ENCODE measurements around the gene ITGA8. TPM values are rescaled to one million over a fixed set of nuclear protein-coding genes. Genes with fewer than 3 reads are reported as not detected.
"Not testable (repeated sequence)": the region's sequence is repeated elsewhere in the genome, so short reads cannot be mapped to it uniquely, and the experiment has no call there.

The ITGA8 gene
- total RNA-seq, 2 donors from 2014 or later: not detected

- H3K36me3 Mint-ChIP-seq (ENCODE audit: low read depth): no peaks in the 10 kb centered on the region
- DNase-seq: no peak
- H3K9me3 ChIP-seq (ENCODE audit: control insufficient read depth, low read length, poor library complexity, severe bottlenecking): no peaks in the 10 kb centered on the region
- H3K27ac Mint-ChIP-seq: no peak overlapping the region
- H3K27me3 Mint-ChIP-seq: peaks cover 9% of the 10 kb centered on the region
- no peak overlapping the region for H3K4me3 Mint-ChIP-seq
- ATAC-seq: no peak
- H3K4me1 Mint-ChIP-seq: no peaks in the 10 kb centered on the region
Measured at GRCh38 chr10:15606377-15606776, 113.3 kb downstream of the ITGA8 start.

DNA sequence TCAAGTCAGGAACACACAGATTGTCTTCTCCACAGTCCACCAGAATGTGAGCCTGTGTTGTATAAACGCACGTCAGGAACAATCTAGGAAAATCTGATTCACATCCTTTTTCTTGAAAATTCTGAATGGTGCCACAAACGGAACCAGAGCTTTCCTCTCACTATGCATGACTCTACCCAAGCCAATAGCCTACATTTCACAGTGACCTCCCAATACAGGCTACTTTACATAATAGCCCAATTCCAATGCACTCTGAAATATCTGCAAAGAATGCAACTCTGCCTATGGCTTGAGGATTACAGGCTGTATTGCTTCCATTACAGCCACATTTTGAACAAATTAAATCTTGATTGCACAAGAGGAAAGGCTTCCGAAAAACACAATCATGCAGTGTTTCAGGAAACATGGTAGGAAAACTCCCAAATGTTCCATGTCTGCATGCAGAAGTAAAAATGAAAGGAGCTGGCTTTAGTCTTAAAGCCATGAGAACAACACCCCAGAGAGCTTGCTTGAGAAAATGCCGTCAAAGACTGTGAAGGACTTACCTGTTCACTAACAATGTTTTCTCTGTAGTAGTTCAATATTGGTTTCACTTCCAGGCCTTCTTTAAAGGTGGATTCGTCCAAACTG lies 113.9 kb downstream of the ITGA8 start:
- peaks cover 9% of the 10 kb centered on the region for H3K27me3 Mint-ChIP-seq
- no peak for ATAC-seq
- no peak overlapping the region for H3K27ac Mint-ChIP-seq
- no peak for DNase-seq
- no peaks in the 10 kb centered on the region for H3K9me3 ChIP-seq (ENCODE audit: control insufficient read depth, low read length, poor library complexity, severe bottlenecking)
- H3K4me1 Mint-ChIP-seq: no peaks in the 10 kb centered on the region
- H3K4me3 Mint-ChIP-seq: no peak overlapping the region
- no peaks in the 10 kb centered on the region for H3K36me3 Mint-ChIP-seq (ENCODE audit: low read depth)

GRCh38 chr10:15603446-15604011 lies 116.2 kb downstream of the ITGA8 start:
- ATAC-seq (no peak), DNase-seq (no peak)
- no peaks in the 10 kb centered on the region for H3K9me3 ChIP-seq (ENCODE audit: control insufficient read depth, low read length, poor library complexity, severe bottlenecking)
- Mint-ChIP-seq H3K36me3 (ENCODE audit: low read depth) (no peaks in the 10 kb centered on the region), H3K4me3 (no peak overlapping the region), H3K4me1 (no peaks in the 10 kb centered on the region), H3K27me3 (peaks cover 11% of the 10 kb centered on the region), H3K27ac (no peak overlapping the region)

GRCh38 chr10:15601819-15602218 lies 117.9 kb downstream of the ITGA8 start:
- no peak overlapping the region for H3K27ac Mint-ChIP-seq
- H3K4me1 Mint-ChIP-seq: no peaks in the 10 kb centered on the region
- DNase-seq (no peak), ATAC-seq (no peak)
- no peak overlapping the region for H3K4me3 Mint-ChIP-seq
- no peaks in the 10 kb centered on the region for H3K36me3 Mint-ChIP-seq (ENCODE audit: low read depth)
- H3K27me3 Mint-ChIP-seq: peaks cover 15% of the 10 kb centered on the region
- H3K9me3 ChIP-seq (ENCODE audit: control insufficient read depth, low read length, poor library complexity, severe bottlenecking): no peaks in the 10 kb centered on the region

DNA sequence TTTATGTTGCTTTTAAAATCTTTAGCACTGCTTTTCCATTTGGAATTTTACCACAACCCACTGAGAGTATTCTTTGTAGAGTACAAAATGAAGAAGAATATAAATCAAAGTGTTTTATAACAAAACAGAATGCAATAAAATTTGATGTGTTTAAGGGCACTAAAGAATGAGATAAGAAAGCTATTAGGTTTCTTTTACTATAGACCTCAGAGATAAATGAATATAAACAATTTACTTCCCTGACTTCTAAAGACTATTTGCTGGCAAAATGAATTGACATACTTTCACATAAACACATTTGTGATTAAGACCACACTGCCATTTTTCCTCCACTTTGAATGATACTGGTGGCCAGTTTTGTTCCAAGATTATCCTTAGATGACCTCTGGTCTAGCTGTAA lies 124.5 kb downstream of the ITGA8 start:
- H3K27me3 Mint-ChIP-seq: peaks cover 35% of the 10 kb centered on the region
- H3K27ac Mint-ChIP-seq: no peak overlapping the region
- ATAC-seq (no peak), DNase-seq (no peak)
- H3K4me1 Mint-ChIP-seq: no peaks in the 10 kb centered on the region
- no peak overlapping the region for H3K4me3 Mint-ChIP-seq
- no peaks in the 10 kb centered on the region for H3K9me3 ChIP-seq (ENCODE audit: control insufficient read depth, low read length, poor library complexity, severe bottlenecking)
- H3K36me3 Mint-ChIP-seq (ENCODE audit: low read depth): no peaks in the 10 kb centered on the region

DNA sequence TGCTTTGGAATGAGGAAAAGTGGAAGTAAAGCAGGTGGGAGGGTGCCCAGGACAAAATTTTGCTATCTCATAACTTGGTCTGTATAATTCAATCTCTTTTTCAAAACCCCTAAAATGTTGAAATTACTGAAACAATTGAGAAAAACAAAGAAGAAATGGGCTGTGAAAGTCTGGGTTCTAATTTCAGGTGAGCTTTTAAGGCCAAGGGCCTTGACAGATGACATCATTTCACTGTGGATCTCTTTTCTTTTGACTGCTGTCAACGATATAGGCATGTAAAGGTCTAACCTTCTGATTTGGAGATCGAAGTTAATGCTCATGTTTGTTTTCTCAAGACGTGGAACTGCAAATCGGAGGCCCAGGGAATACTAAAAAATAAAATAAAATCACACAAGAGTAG lies 127.8 kb downstream of the ITGA8 start:
- Mint-ChIP-seq H3K27me3 (peaks cover 32% of the 10 kb centered on the region), H3K4me1 (no peaks in the 10 kb centered on the region), H3K36me3 (ENCODE audit: low read depth) (no peaks in the 10 kb centered on the region), H3K4me3 (no peak overlapping the region), H3K27ac (no peak overlapping the region)
- no peaks in the 10 kb centered on the region for H3K9me3 ChIP-seq (ENCODE audit: control insufficient read depth, low read length, poor library complexity, severe bottlenecking)
- ATAC-seq: no peak
- DNase-seq: no peak

DNA sequence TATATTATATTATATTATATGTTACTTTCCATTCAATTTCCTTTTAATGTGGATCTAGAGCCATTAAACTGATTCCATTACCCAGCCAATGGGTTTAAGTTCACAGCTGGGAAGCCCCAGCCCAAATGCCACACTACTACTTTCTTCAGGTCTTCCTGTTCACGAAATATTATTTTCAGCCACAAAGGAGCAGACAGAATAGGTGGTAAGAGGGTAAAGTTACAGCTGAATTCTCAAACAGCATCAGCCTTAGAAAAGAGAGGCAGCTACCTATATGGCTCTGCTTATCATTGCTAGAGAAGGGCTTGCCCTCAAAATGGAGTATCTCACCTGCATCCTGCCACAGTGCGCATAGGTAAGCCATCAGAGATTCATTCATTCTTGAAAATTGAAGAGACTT lies 128.3 kb downstream of the ITGA8 start:
- H3K36me3 Mint-ChIP-seq (ENCODE audit: low read depth): no peaks in the 10 kb centered on the region
- H3K9me3 ChIP-seq (ENCODE audit: control insufficient read depth, low read length, poor library complexity, severe bottlenecking): no peaks in the 10 kb centered on the region
- ATAC-seq (no peak), DNase-seq (no peak)
- no peak overlapping the region for H3K4me3 Mint-ChIP-seq
- peaks cover 34% of the 10 kb centered on the region for H3K27me3 Mint-ChIP-seq
- H3K27ac Mint-ChIP-seq: no peak overlapping the region
- no peaks in the 10 kb centered on the region for H3K4me1 Mint-ChIP-seq

DNA sequence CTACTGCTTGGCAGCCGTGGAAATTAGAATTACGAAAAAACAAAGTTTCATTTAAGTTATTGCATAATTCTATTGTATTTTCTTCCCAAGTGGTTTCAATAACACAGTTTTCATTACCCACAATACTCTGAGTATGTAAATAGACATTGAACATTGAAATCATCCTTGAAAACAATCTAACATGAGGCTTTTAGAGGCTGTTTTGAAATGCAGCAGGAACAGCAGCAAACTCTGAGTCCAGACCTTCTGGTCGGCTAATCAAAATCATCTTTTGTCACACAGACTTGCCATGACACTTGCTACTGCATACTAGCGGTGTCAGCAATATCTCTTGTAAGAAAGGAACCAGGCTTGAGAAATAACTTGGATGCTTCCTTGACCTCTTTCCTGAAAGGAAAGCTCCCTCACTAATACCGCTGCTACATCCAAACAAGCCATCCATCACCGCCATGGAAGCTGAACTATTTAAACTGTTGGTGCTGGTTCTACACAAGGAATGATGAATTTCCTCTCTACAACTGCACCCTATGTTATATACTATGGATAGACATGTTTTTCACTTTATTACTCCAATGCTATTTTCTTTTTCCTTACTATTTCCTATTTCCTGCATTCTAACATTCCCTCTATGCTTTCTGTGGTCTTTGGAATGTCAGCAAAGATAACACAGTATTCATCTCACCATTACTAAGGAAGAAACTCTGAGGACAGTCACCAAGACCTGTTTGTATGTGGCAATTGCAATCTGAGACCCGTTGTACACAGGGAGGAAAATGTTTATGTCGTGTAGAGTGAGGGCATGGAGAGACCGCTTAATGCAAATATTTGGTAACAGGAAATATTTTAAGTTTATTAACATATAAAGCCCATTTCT lies 130.8 kb downstream of the ITGA8 start:
- Mint-ChIP-seq H3K27ac (no peak overlapping the region), H3K27me3 (peaks cover 28% of the 10 kb centered on the region), H3K4me1 (no peaks in the 10 kb centered on the region), H3K36me3 (ENCODE audit: low read depth) (no peaks in the 10 kb centered on the region), H3K4me3 (no peak overlapping the region)
- no peaks in the 10 kb centered on the region for H3K9me3 ChIP-seq (ENCODE audit: control insufficient read depth, low read length, poor library complexity, severe bottlenecking)
- ATAC-seq: no peak
- DNase-seq: no peak

GRCh38 chr10:15588151-15588550 lies 131.6 kb downstream of the ITGA8 start:
- Mint-ChIP-seq H3K4me3 (no peak overlapping the region), H3K27ac (no peak overlapping the region), H3K36me3 (ENCODE audit: low read depth) (no peaks in the 10 kb centered on the region), H3K4me1 (no peaks in the 10 kb centered on the region), H3K27me3 (peaks cover 25% of the 10 kb centered on the region)
- ATAC-seq (no peak), DNase-seq (no peak)
- no peaks in the 10 kb centered on the region for H3K9me3 ChIP-seq (ENCODE audit: control insufficient read depth, low read length, poor library complexity, severe bottlenecking)

DNA sequence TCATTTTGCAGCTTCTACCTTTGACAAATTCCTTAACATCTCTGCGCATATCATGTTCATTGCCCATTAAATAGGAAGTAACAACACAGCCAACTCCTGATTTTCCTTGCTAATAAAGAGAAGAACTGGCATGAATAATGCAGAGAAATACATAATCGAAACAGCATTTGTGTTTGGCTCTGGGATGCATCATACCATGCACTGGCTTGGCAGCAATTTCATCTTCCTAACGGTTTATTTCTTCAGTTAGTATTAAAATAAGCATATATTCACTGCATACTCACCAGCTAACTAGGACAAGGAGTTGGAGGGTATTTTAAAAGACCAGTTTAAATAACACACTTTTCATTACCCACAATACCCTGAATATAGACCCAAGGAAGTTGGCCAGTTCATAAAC lies 132.5 kb downstream of the ITGA8 start:
- DNase-seq (no peak), ATAC-seq (no peak)
- H3K4me1 Mint-ChIP-seq: no peaks in the 10 kb centered on the region
- H3K9me3 ChIP-seq (ENCODE audit: control insufficient read depth, low read length, poor library complexity, severe bottlenecking): no peaks in the 10 kb centered on the region
- no peaks in the 10 kb centered on the region for H3K36me3 Mint-ChIP-seq (ENCODE audit: low read depth)
- H3K4me3 Mint-ChIP-seq: no peak overlapping the region
- H3K27me3 Mint-ChIP-seq: peaks cover 17% of the 10 kb centered on the region
- no peak overlapping the region for H3K27ac Mint-ChIP-seq

- ATAC-seq: peak; percentile 30
- DNase-seq: peak in 1 of 3 donors; percentile 11
- H3K4me3 Mint-ChIP-seq: no peak overlapping the region
- no peaks in the 10 kb centered on the region for H3K4me1 Mint-ChIP-seq
- H3K27ac Mint-ChIP-seq: no peak overlapping the region
- H3K36me3 Mint-ChIP-seq (ENCODE audit: low read depth): no peaks in the 10 kb centered on the region
- H3K9me3 ChIP-seq (ENCODE audit: control insufficient read depth, low read length, poor library complexity, severe bottlenecking): no peaks in the 10 kb centered on the region
- peaks cover 17% of the 10 kb centered on the region for H3K27me3 Mint-ChIP-seq
Measured at GRCh38 chr10:15585303-15585715, 134.4 kb downstream of the ITGA8 start.

- not testable (repeated sequence) for H3K36me3 Mint-ChIP-seq (ENCODE audit: low read depth); H3K4me3 Mint-ChIP-seq; H3K9me3 ChIP-seq (ENCODE audit: control insufficient read depth, low read length, poor library complexity, severe bottlenecking); H3K27me3 Mint-ChIP-seq; H3K4me1 Mint-ChIP-seq; ATAC-seq; H3K27ac Mint-ChIP-seq; DNase-seq
Measured at GRCh38 chr10:15582972-15583371, 136.8 kb downstream of the ITGA8 start.

- H3K27ac Mint-ChIP-seq: no peak overlapping the region
- no peaks in the 10 kb centered on the region for H3K4me1 Mint-ChIP-seq
- no peaks in the 10 kb centered on the region for H3K36me3 Mint-ChIP-seq (ENCODE audit: low read depth)
- peaks cover 18% of the 10 kb centered on the region for H3K27me3 Mint-ChIP-seq
- no peak for DNase-seq
- H3K4me3 Mint-ChIP-seq: no peak overlapping the region
- ATAC-seq: no peak
- no peaks in the 10 kb centered on the region for H3K9me3 ChIP-seq (ENCODE audit: control insufficient read depth, low read length, poor library complexity, severe bottlenecking)
Measured at GRCh38 chr10:15579605-15580004, 140.1 kb downstream of the ITGA8 start.
